GM12872 (cell line): ENCODE results near the gene TEAD1.

Experiments used
- CTCF ChIP-seq: IDR thresholded peaks from 3 replicates; pipeline ENCODE4 v1.5.1; 2011; ENCODE audit warnings: low read depth, mild to moderate bottlenecking, low read length, moderate library complexity; ENCODE audit not compliant: insufficient read depth

Gene TEAD1

DNA sequence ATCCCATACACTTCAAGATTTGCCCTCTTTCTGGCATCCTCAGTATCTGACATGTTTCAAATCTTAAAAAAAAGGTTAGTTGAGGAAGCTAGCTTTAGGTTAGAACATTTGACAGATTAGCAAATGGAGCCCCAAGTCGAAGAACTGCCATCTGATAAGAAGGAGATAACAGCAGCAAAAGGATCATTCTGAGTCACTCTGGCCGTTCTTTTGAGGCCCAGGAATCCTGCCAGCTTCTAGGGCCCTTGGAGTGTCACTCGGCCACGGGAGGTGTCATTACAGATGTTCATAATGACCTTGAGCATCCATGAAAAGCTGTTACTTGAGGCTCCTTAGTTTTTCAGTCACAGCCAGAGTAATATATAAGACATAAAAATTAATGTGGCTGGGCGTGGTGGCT, 202.8 kb downstream of the TEAD1 start:
- TF ChIP-seq CTCF: no peak

- no peak for TF ChIP-seq CTCF
Measured at GRCh38 chr11:12880327-12880726, 206.1 kb downstream of the TEAD1 start.

DNA sequence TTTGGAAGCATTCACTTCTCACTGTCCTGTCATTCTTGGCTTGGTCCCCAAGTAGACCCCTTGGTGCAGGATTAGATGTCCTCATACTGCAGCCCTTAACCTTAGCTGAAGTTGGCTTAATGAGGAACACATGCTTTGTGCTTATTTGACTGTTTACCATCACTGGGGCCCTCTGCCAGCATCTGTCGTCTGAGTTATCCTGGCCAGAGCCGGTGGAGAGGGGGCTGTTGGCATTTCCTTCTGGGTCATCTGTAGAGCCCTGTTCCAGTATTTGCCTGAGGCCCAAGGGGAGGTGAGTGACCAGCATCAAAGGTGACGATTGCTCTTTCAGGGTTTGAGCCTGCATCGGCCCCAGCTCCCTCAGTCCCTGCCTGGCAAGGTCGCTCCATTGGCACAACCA, 208.4 kb downstream of the TEAD1 start:
- TF ChIP-seq CTCF: no peak

DNA sequence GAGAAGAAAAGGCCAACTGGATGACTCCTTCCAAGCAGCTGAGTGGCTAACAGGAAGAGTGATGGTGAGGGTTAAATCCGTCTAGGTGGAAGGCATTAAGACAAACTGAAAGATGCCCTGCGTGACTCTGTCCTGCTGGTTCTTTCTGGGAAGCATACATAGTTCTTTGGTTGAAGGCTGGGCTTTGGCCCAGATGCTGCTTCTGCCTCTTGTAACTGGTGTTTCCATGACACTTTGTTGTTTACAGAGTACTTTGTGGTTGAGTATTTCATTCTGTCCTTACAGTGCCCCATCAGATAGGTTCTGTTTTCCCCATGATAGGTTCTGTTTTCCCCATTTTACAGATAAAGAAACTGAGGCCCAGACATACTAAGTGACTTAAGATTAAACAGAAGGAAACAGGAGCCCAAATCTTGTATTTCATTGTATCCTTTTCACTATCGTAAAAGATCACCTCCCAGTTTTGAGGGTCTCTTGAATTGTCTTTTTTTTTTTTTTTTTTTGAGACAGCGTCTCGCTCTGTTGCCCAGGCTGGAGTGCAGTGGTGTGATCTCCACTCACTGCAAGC, 210.6 kb downstream of the TEAD1 start:
- TF ChIP-seq CTCF: no peak

DNA sequence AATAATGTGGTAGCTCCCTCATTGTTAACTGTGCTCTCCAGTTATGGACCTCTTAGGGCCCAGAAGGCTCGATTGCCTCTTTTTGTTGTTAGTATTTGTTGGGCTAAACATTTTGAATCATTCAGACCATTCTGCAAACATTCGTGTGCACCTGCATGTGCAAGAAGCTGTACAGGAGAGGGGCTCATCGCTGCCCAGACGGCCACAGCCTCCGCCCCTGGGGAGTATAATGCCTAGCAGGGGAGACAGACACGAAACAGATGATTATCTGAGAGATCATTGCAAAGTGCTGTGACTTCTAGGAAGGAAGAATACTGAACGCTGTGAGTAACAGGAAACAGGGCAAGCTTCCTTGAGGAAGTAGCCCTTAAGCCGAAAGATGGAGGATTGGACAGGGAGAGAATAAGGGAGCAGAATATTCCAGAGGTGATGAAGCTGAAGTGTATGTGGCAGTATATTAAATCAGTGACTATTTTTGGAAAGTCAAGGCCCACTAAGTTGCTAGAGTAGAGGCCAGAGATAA, 211.6 kb downstream of the TEAD1 start:
- TF ChIP-seq CTCF: no peak

- no peak for TF ChIP-seq CTCF
Measured at GRCh38 chr11:12886508-12886907, 212.3 kb downstream of the TEAD1 start.

DNA sequence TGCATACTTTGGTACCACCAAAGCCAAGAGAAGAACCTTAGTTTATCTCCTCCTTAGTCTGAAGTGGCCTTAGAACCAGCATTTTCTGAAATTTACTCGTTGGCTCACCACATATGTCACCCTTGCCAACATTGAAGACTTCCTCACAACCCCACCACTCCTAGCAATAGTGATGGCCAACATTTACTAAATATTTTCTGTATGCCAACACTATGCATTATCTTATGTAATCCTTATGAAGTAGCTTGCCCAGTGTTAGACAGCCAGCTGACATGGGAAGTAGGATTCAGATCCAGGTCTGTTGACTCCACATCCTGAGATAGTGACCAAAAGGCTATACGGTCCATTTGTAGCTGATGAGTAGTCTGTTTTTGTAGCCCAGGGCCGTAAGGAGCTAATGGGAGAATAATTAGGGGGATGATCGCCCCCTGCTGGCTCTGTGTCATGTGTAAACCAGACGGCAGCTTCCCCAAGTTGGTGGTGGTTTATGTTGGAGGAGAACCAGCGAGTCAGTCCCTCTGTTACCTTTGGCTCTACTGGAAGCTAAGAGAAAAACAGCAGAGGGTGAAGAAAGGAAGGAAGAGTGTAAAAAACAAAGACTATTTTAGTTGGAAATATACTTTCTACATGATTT, 214.4 kb downstream of the TEAD1 start:
- TF ChIP-seq CTCF: peak; percentile 73
